Astrocyte (in vitro differentiated cells and primary cell): Measurements from ENCODE around the gene TMEM266.

Experiments used
- CTCF ChIP-seq: IDR thresholded peaks from 2 replicates; pipeline ENCODE4 v1.5.1; 2011; ENCODE audit warnings: low read depth, mild to moderate bottlenecking, inconsistent platforms, low read length, moderate library complexity; ENCODE audit not compliant: insufficient read depth
- EZH2 ChIP-seq: IDR thresholded peaks from 2 replicates; pipeline ENCODE4 v1.6.1; 2012; ENCODE audit warnings: mild to moderate bottlenecking, low read length, inconsistent platforms; ENCODE audit not compliant: insufficient read depth

DNA sequence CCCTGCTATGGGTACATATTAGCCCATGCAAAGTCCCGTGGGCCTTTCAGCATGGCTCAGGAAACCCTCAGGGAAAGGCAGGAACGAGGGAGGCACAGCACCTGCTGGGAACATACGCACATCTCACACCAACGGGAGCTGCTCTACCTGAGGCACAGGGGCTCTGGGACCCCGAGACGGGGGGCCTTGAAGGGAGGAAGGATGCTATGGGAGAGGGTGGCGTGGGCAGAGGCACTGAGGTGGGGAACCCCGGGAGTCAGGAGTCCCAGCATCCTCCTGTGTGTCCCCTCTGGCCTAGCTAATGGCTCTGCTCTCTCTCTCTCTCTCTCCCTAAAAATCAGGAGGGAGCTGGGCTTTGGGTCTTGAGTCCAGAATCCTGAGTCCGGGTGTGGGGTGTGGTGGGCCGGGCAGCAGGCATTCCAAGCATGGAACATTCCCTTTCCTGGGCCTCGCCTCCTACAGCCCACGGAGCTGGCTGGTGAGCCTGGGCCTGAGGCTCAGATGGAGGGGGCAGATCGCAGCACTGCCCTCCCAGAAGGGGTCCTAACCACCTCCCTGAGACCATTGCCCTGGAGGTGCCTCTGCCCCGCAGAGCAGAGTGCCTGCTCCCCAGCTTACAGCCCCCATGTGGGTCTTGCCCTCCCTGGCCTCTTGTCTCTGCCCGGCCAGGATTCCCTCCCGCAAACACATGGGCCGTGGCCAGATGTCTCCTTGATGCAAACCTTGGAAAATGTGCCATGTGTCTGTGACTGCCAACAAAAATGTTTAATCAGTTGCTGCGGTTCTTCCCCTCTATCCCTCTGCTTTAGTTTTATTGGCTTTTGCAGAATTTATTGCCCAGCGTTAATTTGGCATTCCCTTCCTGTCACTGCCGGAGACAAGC is 101.6 kb downstream of the TMEM266 start:
- TF ChIP-seq CTCF (no peak), EZH2 (no peak)
